ENCODE measurements around the gene BNC2.

DNA sequence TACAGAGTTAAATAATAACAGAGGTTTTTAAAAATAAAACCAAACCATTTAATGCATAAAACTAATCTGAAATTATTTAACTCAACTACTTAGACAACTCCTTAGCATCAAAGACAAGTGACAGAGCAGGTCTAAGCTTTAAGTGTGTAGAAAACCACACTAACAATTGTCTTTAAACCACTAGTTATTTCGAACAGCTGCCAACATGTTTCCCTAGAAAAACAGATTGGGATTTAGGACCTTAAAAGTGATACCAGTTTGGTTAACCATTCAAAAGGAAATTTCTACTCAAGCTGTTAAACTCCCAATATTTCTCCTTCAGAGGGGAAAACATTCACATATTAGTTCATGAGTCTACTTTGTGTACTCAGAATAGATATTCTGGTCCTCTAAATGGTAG, 208.7 kb downstream of the BNC2 start:
- TF ChIP-seq FOXM1 (IDR thresholded peaks at IDR 0.05; ENCODE audit: borderline replicate concordance) (no peak), FOXK2 (IDR thresholded peaks at IDR 0.05) (no peak), SUZ12 (IDR thresholded peaks at IDR 0.05) (no peak), NFRKB (IDR thresholded peaks at IDR 0.05) (no peak), TARDBP (IDR thresholded peaks at IDR 0.05) (no peak), BHLHE40 (IDR thresholded peaks at IDR 0.05; ENCODE audit: borderline replicate concordance) (no peak), FOXA1 (IDR thresholded peaks at IDR 0.05) (no peak), ELF4 (IDR thresholded peaks at IDR 0.05) (no peak), SP1 (IDR thresholded peaks at IDR 0.05) (no peak), L3MBTL2 (conservative IDR thresholded peaks at IDR 0.05) (no peak), ARNT (IDR thresholded peaks at IDR 0.05) (no peak), HDGF (IDR thresholded peaks at IDR 0.05; ENCODE audit: borderline replicate concordance) (no peak)
- TF ChIP-seq, protein P1, sequence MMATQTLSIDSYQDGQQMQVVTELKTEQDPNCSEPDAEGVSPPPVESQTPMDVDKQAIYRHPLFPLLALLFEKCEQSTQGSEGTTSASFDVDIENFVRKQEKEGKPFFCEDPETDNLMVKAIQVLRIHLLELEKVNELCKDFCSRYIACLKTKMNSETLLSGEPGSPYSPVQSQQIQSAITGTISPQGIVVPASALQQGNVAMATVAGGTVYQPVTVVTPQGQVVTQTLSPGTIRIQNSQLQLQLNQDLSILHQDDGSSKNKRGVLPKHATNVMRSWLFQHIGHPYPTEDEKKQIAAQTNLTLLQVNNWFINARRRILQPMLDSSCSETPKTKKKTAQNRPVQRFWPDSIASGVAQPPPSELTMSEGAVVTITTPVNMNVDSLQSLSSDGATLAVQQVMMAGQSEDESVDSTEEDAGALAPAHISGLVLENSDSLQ (IDR thresholded peaks at IDR 0.05) = no peak
